Psoas muscle (tissue), 8 donors: ENCODE data around the gene SLC36A4. TPM values are rescaled to one million over a fixed set of nuclear protein-coding genes. Genes with fewer than 3 reads are reported as not detected.

ENCODE experiments used
- ATAC-seq, 4 donors: fragments of 200-7000 bp; cut with Tn5 transposase; one replicate each; pipeline ENCODE4 v1.9.1; 2020; ENCODE audit warnings: moderate library complexity in 3 of 4, mild to moderate bottlenecking in 2 of 4
- DNase-seq, 2 donors: peaks; one replicate each; pipeline ENCODE4 v3.0.0-alpha.2; 2020
- H3K27ac ChIP-seq: fragments of 200-600 bp; one replicate; pipeline ENCODE4 v1.8.0; 2022
- H3K27me3 ChIP-seq, 3 donors: fragments of 200-600 bp in 1 of 3; one replicate each; pipeline versions ENCODE4 v1.6.1 to v1.8.0; 2013 to 2022; ENCODE audit warnings: low read length in 2 of 3, mild to moderate bottlenecking in 2 of 3, moderate library complexity in 1 of 3; ENCODE audit not compliant: insufficient read depth in 3 of 3
- H3K36me3 ChIP-seq, 2 donors: fragments of 200-600 bp in 1 of 2; one replicate each; pipeline versions ENCODE4 v1.6.1 to v1.8.0; 2013 to 2022; ENCODE audit warnings: low read depth in 1 of 2, mild to moderate bottlenecking in 1 of 2, moderate library complexity in 1 of 2; ENCODE audit not compliant: insufficient read depth in 1 of 2
- H3K4me1 ChIP-seq: fragments of 200-600 bp; one replicate; pipeline ENCODE4 v1.8.0; 2022
- H3K4me3 ChIP-seq: fragments of 200-600 bp; one replicate; pipeline ENCODE4 v1.8.0; 2022; ENCODE audit warnings: mild to moderate bottlenecking
- H3K9me3 ChIP-seq: fragments of 200-600 bp; one replicate; pipeline ENCODE4 v1.8.0; 2022
- WGBS, 3 donors: extraction: QIAGEN DNeasy Blood & Tissue Kit; methylation state at CpG; one replicate each; pipeline versions ENCODE4 v1.1.6 to v1.1.7; 2013; 5-methylcytosine and 5-hydroxymethylcytosine counted together
- intact Hi-C, 2 donors: fragments of 100-400 bp; cut with DNase I; formaldehyde crosslinking; loops; one replicate each; pipeline versions ENCODE4 v1.11.0 to v1.14.2; 2022
- polyA plus RNA-seq, 3 donors: library from polyadenylated mRNA; stranded (reverse); fragments of 200-250 nt; gene quantifications; one replicate each; pipeline ENCODE4 v1.2.3, GENCODE V29; 2013
- total RNA-seq, 4 donors: library from RNA; stranded (reverse); fragmentation: NEBNext Ultra II Directional in 2 of 4; extraction: Animal tissue kit (Norgen Biotek cat#: 25700) in 2 of 4; gene quantifications; one replicate each; pipeline versions ENCODE4 v1.2.1 to v1.2.4, GENCODE V29; 2021 to 2023
- TF ChIP-seq, protein P1 (sequence below): fragments of 200-600 bp; IDR thresholded peaks from one replicate; pipeline ENCODE4 v1.8.0; 2022; ENCODE audit warnings: antibody characterized with exemption
- donor health status: healthy with polysubstance abuse.
- donor health status: DM: no; HTN: no; CAD: no; lungs with moderate emphysema.
- donor health status: Bipolar disorder and iron deficiency.
- donor health status: healthy.
- donor health status: DM: yes; HTN: yes; CAD: no.
- donor health status: DM: no; HTN: no; CAD: no.
- donor health status: DM: no; HTN: no; CAD: no.
- donor health status: DM: yes; HTN: yes; CAD: no.

The SLC36A4 gene
- total and polyA plus RNA-seq, 7 donors = 2.2 to 5.5 (median 3.0) TPM

DNA sequence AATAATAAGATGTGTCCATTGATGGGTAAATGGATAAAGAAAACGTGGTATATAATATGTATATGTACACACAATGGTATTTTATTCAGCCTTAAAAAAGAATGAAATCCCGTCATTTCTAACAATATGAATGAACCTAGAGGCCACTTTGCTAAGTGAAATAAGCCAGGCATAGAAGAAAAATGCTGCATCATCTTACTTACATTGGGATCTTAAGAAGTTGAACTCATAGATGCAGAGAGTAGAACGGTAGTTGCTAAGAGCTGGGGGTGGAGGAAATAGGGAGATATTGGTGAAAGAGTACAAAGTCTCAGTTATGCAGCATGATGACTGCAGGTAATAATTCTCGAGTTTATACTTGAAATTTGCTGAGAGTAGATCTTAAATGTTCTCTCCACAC, 14.3 kb upstream of the SLC36A4 start:
- Histone ChIP-seq H3K4me3 (no peak overlapping the region), H3K27ac (no peak overlapping the region), H3K9me3 (no peaks in the 10 kb centered on the region), H3K4me1 (no peaks in the 10 kb centered on the region), H3K27me3 (peaks cover 0 to 3% (median 0%) of the 10 kb centered on the region in 3 donors), H3K36me3 (no peaks in the 10 kb centered on the region)
- intact Hi-C loops = no loop called here
- 63 to 73% (median 69%) methylated on average over 4 of the region's 4 CpGs for WGBS, 3 donors
- ATAC-seq = no peak
- no peak for DNase-seq
- TF ChIP-seq, protein P1, sequence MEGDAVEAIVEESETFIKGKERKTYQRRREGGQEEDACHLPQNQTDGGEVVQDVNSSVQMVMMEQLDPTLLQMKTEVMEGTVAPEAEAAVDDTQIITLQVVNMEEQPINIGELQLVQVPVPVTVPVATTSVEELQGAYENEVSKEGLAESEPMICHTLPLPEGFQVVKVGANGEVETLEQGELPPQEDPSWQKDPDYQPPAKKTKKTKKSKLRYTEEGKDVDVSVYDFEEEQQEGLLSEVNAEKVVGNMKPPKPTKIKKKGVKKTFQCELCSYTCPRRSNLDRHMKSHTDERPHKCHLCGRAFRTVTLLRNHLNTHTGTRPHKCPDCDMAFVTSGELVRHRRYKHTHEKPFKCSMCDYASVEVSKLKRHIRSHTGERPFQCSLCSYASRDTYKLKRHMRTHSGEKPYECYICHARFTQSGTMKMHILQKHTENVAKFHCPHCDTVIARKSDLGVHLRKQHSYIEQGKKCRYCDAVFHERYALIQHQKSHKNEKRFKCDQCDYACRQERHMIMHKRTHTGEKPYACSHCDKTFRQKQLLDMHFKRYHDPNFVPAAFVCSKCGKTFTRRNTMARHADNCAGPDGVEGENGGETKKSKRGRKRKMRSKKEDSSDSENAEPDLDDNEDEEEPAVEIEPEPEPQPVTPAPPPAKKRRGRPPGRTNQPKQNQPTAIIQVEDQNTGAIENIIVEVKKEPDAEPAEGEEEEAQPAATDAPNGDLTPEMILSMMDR = no peak

DNA sequence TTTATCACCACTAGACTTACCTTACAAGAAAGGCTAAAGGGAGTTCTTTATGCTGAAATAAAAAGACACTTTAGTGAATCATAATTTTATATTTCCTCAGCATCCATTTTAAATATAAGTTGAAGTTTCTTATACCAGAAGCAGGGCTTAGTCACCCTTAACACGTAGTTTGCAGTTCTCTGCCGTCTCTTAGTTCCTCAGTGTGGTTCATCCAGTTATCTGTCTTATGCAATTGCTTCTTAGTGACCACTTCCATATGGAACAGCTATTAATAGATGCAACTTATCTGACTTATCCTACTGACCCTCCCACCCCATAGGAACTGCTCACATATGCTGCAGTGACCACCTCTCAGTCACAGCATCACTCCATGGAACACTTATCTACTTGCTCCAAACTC, 11.7 kb upstream of the SLC36A4 start:
- DNase-seq = no peak
- Histone ChIP-seq H3K4me3 (no peak overlapping the region), H3K27me3 (peaks cover 0 to 3% (median 0%) of the 10 kb centered on the region in 3 donors), H3K9me3 (no peaks in the 10 kb centered on the region), H3K27ac (no peak overlapping the region), H3K36me3 (no peaks in the 10 kb centered on the region), H3K4me1 (no peaks in the 10 kb centered on the region)
- TF ChIP-seq, protein P1 = no peak
- 88 to 94% (median 91%) methylated on average over 2 of the region's 2 CpGs for WGBS, 3 donors
- ATAC-seq = no peak
- intact Hi-C loops = no loop called here

DNA sequence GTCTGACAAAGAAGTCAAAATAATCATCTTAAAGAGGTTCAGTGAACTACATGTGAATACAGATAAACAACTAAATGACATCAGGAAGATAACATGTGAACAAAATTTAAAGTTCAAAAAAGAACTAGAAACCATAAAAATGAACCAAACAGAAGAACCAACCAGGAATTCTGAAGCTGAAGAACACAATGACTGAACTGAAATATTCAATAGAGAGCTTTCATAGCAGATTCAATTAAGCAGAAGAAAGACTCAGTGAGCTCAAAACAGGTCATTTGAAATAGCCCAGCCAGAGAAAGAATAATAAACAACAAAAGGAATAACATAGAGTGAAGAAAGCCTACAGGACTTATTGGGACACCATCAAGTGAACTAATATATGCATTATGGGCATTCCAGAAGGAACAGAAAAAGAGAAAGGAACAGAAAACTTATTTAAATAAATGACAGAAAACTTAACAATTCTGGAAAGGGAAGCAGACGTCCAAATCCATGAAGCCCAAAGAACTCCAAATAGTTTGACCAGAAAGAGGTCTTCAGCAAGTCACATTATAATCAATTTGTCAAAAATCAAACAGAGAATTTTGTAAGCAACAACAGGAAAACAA, 11.0 kb upstream of the SLC36A4 start:
- no peaks in the 10 kb centered on the region for H3K4me1 ChIP-seq
- no peaks in the 10 kb centered on the region for H3K9me3 ChIP-seq
- no peak overlapping the region for H3K4me3 ChIP-seq

DNA sequence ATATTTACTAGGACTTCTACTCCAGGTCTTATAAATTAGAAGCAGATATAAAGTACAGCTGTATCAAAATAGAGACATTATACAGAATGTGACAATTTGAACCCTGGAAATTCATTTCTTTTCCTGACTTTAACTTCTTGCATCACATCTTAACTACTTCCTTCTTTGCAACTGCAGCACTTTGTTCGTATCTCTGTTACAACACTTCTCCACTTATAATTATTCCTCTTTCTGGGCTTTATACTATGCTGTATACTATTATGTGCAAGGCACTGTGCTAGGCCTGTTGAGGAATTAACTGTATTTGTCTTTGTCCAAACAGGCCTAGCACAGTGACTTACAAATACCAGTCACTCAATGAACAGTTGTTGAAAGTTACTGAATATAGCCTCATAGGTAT, 1.8 kb upstream of the SLC36A4 start:
- H3K9me3 ChIP-seq = no peaks in the 10 kb centered on the region
- DNase-seq (no peak), ATAC-seq (no peak)
- H3K4me1 ChIP-seq = peaks cover 6% of the 10 kb centered on the region
- no peaks in the 10 kb centered on the region for H3K36me3 ChIP-seq
- no peak overlapping the region for H3K4me3 ChIP-seq
- H3K27ac ChIP-seq = no peak overlapping the region
- intact Hi-C loops = no loop called here
- H3K27me3 ChIP-seq = no peaks in the 10 kb centered on the region
- 74 to 89% (median 89%) methylated on average over 1 of the region's 1 CpG for WGBS, 3 donors
- TF ChIP-seq, protein P1 = no peak

More for the DNA sequence above, 11.0 kb upstream of the SLC36A4 start:
- H3K36me3 ChIP-seq = no peaks in the 10 kb centered on the region
- peaks cover 0 to 3% (median 0%) of the 10 kb centered on the region in 3 donors for H3K27me3 ChIP-seq
- intact Hi-C loops = no loop called here
- 72 to 78% (median 73%) methylated on average over 1 of the region's 1 CpG for WGBS, 3 donors
- TF ChIP-seq, protein P1 = no peak
- H3K27ac ChIP-seq = no peak overlapping the region
- ATAC-seq (no peak), DNase-seq (no peak)
